Testis (tissue), 2 donors: ENCODE measurements around the gene ATP1B3.

ENCODE experiments used
- CTCF ChIP-seq, 3 experiments: fragments of 450-650 bp in 2 of 3; fragments of 200-600 bp in 1 of 3; sonication (generic) in 1 of 3; IDR thresholded peaks; one replicate each; pipeline ENCODE4 v1.5.1; 2016 to 2019; ENCODE audit warnings: antibody characterized with exemption in 3 of 3, mild to moderate bottlenecking in 2 of 3, moderate library complexity in 1 of 3
- POLR2A ChIP-seq: fragments of 450-650 bp; IDR thresholded peaks from one replicate; pipeline ENCODE4 v1.6.1; 2017; ENCODE audit warnings: antibody characterized with exemption, mild to moderate bottlenecking, moderate library complexity

DNA sequence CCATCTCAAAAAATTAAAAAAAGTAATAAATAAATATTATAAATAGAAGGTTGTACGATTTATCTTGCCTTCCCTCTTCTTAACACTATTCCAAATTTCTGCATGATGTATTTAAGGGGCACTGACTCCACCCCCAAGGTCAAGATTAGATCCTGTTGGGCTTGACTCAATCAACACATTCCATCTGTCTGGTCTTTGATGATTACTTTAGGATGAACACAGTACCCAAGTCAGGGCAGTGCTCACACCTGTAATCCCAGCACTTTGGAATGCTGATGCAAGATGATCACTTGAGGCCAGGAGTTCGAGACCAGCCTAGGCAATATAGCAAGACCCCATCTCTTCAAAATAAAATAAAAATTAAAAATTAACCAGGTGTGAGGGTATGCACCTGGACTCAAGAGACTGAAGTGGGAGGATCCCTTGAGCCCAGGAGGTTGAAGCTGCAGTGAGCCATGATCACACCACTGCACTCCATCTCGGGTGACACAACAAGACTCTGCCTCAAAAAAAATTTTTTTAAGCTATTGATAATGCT lies 14.1 kb upstream of the ATP1B3 start:
- TF ChIP-seq CTCF (IDR thresholded peaks at IDR 0.05) = no peak
- no peak for TF ChIP-seq POLR2A
